SH-SY5Y (cell line): ENCODE data around the gene VEGFB.

ENCODE experiments used
- GATA2 ChIP-seq: IDR thresholded peaks from 2 replicates; pipeline ENCODE4 v1.6.1; 2011; ENCODE audit warnings: mild to moderate bottlenecking, low read depth, low read length
- GATA3 ChIP-seq: IDR thresholded peaks from 2 replicates; pipeline ENCODE4 v1.6.1; 2011; ENCODE audit warnings: low read depth, mild to moderate bottlenecking, low read length, moderate library complexity

GRCh38 chr11:64258946-64259532, 24.7 kb downstream of the VEGFB start:
- no peak for TF ChIP-seq GATA2
- TF ChIP-seq GATA3 = no peak
